B cell (primary cell): ENCODE measurements around the gene CCDC179.

Source experiments
- EZH2 ChIP-seq: IDR thresholded peaks from 2 replicates; pipeline ENCODE4 v1.6.1; 2012; ENCODE audit warnings: borderline replicate concordance, low read depth, mild to moderate bottlenecking, moderate library complexity, low read length; ENCODE audit not compliant: insufficient read depth, poor library complexity, severe bottlenecking
- TF ChIP-seq, protein P1 (sequence below): fragments of 200-600 bp; IDR thresholded peaks from one replicate; pipeline ENCODE4 v1.8.0; 2022; ENCODE audit warnings: antibody characterized with exemption, mild to moderate bottlenecking

- TF ChIP-seq, protein P1, sequence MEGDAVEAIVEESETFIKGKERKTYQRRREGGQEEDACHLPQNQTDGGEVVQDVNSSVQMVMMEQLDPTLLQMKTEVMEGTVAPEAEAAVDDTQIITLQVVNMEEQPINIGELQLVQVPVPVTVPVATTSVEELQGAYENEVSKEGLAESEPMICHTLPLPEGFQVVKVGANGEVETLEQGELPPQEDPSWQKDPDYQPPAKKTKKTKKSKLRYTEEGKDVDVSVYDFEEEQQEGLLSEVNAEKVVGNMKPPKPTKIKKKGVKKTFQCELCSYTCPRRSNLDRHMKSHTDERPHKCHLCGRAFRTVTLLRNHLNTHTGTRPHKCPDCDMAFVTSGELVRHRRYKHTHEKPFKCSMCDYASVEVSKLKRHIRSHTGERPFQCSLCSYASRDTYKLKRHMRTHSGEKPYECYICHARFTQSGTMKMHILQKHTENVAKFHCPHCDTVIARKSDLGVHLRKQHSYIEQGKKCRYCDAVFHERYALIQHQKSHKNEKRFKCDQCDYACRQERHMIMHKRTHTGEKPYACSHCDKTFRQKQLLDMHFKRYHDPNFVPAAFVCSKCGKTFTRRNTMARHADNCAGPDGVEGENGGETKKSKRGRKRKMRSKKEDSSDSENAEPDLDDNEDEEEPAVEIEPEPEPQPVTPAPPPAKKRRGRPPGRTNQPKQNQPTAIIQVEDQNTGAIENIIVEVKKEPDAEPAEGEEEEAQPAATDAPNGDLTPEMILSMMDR = no peak
- TF ChIP-seq EZH2 = no peak
These were observed 51.6 kb downstream of the CCDC179 start for GRCh38 chr11:22808571-22809197.
